HEK293 (cell line): ENCODE results near the gene LGR5.

Source experiments
- CTCF ChIA-PET: fragments of 350-600 bp; formaldehyde crosslinking; extraction: SDS; loops from one replicate; lab custom pipeline; 2021; ENCODE audit warnings: antibody characterized with exemption; lab: Yijun Ruan, JAX
- POLR2A ChIA-PET: fragments of 300-600 bp; formaldehyde crosslinking; extraction: SDS; loops from one replicate; lab custom pipeline; 2020; ENCODE audit warnings: antibody characterized with exemption, inconsistent platforms; lab: Yijun Ruan, JAX
- H3K27ac ChIP-seq: fragments of 200-500 bp; sonication (Bioruptor generic); 2 replicates; pipeline ENCODE4 v1.5.1; 2014; ENCODE audit warnings: low read depth, low read length, control low read depth, inconsistent platforms; ENCODE audit errors: extremely low read depth
- H3K36me3 ChIP-seq, 2 experiments: fragments of 200-500 bp in 1 of 2; sonication (Bioruptor generic) in 1 of 2; 1 replicate in 1 of 2; 2 replicates in 1 of 2; pipeline ENCODE4 v1.5.1; 2014 to 2017; ENCODE audit warnings: inconsistent platforms in 2 of 2, low read length in 2 of 2; ENCODE audit not compliant: control insufficient read depth in 2 of 2, insufficient read depth in 1 of 2
- H3K4me1 ChIP-seq: fragments of 200-500 bp; sonication (Bioruptor generic); 2 replicates; pipeline ENCODE4 v1.5.1; 2014; ENCODE audit warnings: mild to moderate bottlenecking, low read length, inconsistent platforms; ENCODE audit not compliant: control insufficient read depth, insufficient read depth
- H3K4me3 ChIP-seq: 2 replicates; pipeline ENCODE4 v1.5.1; 2011; ENCODE audit warnings: low read depth, mild to moderate bottlenecking, control low read depth, low read length, moderate library complexity
- H3K9me3 ChIP-seq: fragments of 200-500 bp; sonication (Bioruptor generic); 2 replicates; pipeline ENCODE4 v1.5.1; 2014; ENCODE audit warnings: low read depth, low read length, inconsistent platforms; ENCODE audit not compliant: control insufficient read depth, insufficient read depth
- FEZF1 ChIP-seq: fragments of 450-650 bp; formaldehyde crosslinking; IDR thresholded peaks from 2 replicates; pipeline ENCODE4 v1.5.1; 2016; ENCODE audit warnings: missing biosample characterization, missing genetic modification characterization
- GLI2 ChIP-seq: fragments of 450-650 bp; formaldehyde crosslinking; IDR thresholded peaks from 2 replicates; pipeline ENCODE4; 2017; ENCODE audit warnings: missing biosample characterization, missing genetic modification characterization, low read depth, borderline replicate concordance
- KLF10 ChIP-seq: fragments of 450-650 bp; IDR thresholded peaks from 2 replicates; pipeline ENCODE4 v1.5.1; 2018; ENCODE audit warnings: missing biosample characterization, mild to moderate bottlenecking, missing genetic modification characterization
- KLF7 ChIP-seq: fragments of 450-650 bp; formaldehyde crosslinking; IDR thresholded peaks from 2 replicates; pipeline ENCODE4 v1.5.1; 2016; ENCODE audit warnings: missing biosample characterization, missing genetic modification characterization, borderline replicate concordance
- MZF1 ChIP-seq: fragments of 450-650 bp; formaldehyde crosslinking; IDR thresholded peaks from 2 replicates; pipeline ENCODE4 v1.5.1; 2017; ENCODE audit warnings: missing biosample characterization, missing genetic modification characterization, borderline replicate concordance
- PRDM2 ChIP-seq: fragments of 450-650 bp; formaldehyde crosslinking; IDR thresholded peaks from 2 replicates; pipeline ENCODE4 v1.5.1; 2016; ENCODE audit warnings: missing biosample characterization, missing genetic modification characterization, borderline replicate concordance
- REST ChIP-seq: fragments of 450-650 bp; formaldehyde crosslinking; IDR thresholded peaks from 2 replicates; pipeline ENCODE4 v1.5.1; 2016; ENCODE audit warnings: missing biosample characterization, missing genetic modification characterization
- SP2 ChIP-seq: fragments of 450-650 bp; formaldehyde crosslinking; IDR thresholded peaks from 2 replicates; pipeline ENCODE4 v1.5.1; 2016; ENCODE audit warnings: missing biosample characterization, missing genetic modification characterization
- ZBTB17 ChIP-seq: fragments of 450-650 bp; formaldehyde crosslinking; IDR thresholded peaks from 2 replicates; pipeline ENCODE4 v1.5.1; 2016; ENCODE audit warnings: missing biosample characterization, missing genetic modification characterization
- ZNF114 ChIP-seq: fragments of 450-650 bp; formaldehyde crosslinking; IDR thresholded peaks from 2 replicates; pipeline ENCODE4 v1.5.0; 2017; ENCODE audit warnings: missing biosample characterization, missing genetic modification characterization
- ZNF148 ChIP-seq: fragments of 450-650 bp; formaldehyde crosslinking; IDR thresholded peaks from 2 replicates; pipeline ENCODE4 v1.5.0; 2017; ENCODE audit warnings: missing biosample characterization, missing genetic modification characterization, borderline replicate concordance
- ZNF16 ChIP-seq: fragments of 450-650 bp; formaldehyde crosslinking; IDR thresholded peaks from 2 replicates; pipeline ENCODE4 v1.5.1; 2016; ENCODE audit warnings: low read depth, missing biosample characterization, missing genetic modification characterization
- ZNF175 ChIP-seq: fragments of 450-650 bp; formaldehyde crosslinking; IDR thresholded peaks from 2 replicates; pipeline ENCODE4 v1.5.1; 2016; ENCODE audit warnings: missing biosample characterization, missing genetic modification characterization
- ZNF341 ChIP-seq: fragments of 450-650 bp; formaldehyde crosslinking; IDR thresholded peaks from 2 replicates; pipeline ENCODE4; 2016; ENCODE audit warnings: low read depth, missing biosample characterization, missing genetic modification characterization
- ZNF391 ChIP-seq: fragments of 450-650 bp; formaldehyde crosslinking; IDR thresholded peaks from 2 replicates; pipeline ENCODE4 v1.5.1; 2016; ENCODE audit warnings: low read depth, missing biosample characterization, missing genetic modification characterization, borderline replicate concordance
- ZNF518A ChIP-seq: fragments of 450-650 bp; formaldehyde crosslinking; conservative IDR thresholded peaks from 2 replicates; pipeline ENCODE4 v1.5.1; 2016; ENCODE audit warnings: low read depth, missing biosample characterization, missing genetic modification characterization
- ZNF677 ChIP-seq: fragments of 450-650 bp; IDR thresholded peaks from 2 replicates; pipeline ENCODE4 v1.5.0; 2018; ENCODE audit warnings: missing biosample characterization, mild to moderate bottlenecking, missing genetic modification characterization, moderate library complexity
- ZNF785 ChIP-seq: fragments of 450-650 bp; formaldehyde crosslinking; IDR thresholded peaks from 2 replicates; pipeline ENCODE4 v1.5.1; 2016; ENCODE audit warnings: missing biosample characterization, missing genetic modification characterization
- ZNF843 ChIP-seq: fragments of 450-650 bp; formaldehyde crosslinking; IDR thresholded peaks from 2 replicates; pipeline ENCODE4 v1.5.1; 2016; ENCODE audit warnings: missing biosample characterization, missing genetic modification characterization

The LGR5 gene

GRCh38 chr12:71411635-71412034, 28.0 kb upstream of the LGR5 start:
- Histone ChIP-seq H3K9me3 (no peaks in the 10 kb centered on the region; the same call in 1 of the 2 replicates), H3K4me1 (no peaks in the 10 kb centered on the region), H3K27ac (no peak overlapping the region), H3K4me3 (no peak overlapping the region), H3K36me3 (no peaks in the 10 kb centered on the region)
- POLR2A ChIA-PET = no interaction called here
- TF ChIP-seq ZBTB17 (tag by site-specific recombination) = no peak
- TF ChIP-seq ZNF391 (tag by site-specific recombination) = no peak
- no peak for TF ChIP-seq ZNF114 (tag by site-specific recombination)
- no peak for TF ChIP-seq PRDM2
- no peak for TF ChIP-seq ZNF148 (tag by site-specific recombination)
- TF ChIP-seq ZNF843 (tag by site-specific recombination) = no peak
- TF ChIP-seq KLF7 = no peak
- TF ChIP-seq ZNF677 (tag by site-specific recombination) = no peak
- no peak for TF ChIP-seq ZNF341 (tag by site-specific recombination)
- TF ChIP-seq SP2 = no peak
- no peak for TF ChIP-seq FEZF1
- TF ChIP-seq ZNF785 (tag by site-specific recombination) = no peak
- TF ChIP-seq ZNF518A (tag by site-specific recombination) = no peak
- TF ChIP-seq ZNF175 = no peak
- no peak for TF ChIP-seq KLF10 (tag by site-specific recombination)
- no peak for TF ChIP-seq REST (tag by site-specific recombination)
- TF ChIP-seq ZNF16 = no peak
- no peak for TF ChIP-seq MZF1 (tag by site-specific recombination)
- TF ChIP-seq GLI2 = no peak
- CTCF ChIA-PET = interaction anchor here (0.6 to 2.1 kb wide), 3 partner anchors 18 to 209 kb away, joined by 3 to 7 read pairs (median 3); no protein-coding TSS in a partner anchor
